GM10847 (cell line): ENCODE data around the gene SGK1.

Experiments
- POLR2A ChIP-seq: IDR thresholded peaks from 2 replicates; pipeline ENCODE4 v1.6.1; 2011; ENCODE audit not compliant: insufficient read length; ENCODE audit errors: extremely low read depth

The SGK1 gene

DNA sequence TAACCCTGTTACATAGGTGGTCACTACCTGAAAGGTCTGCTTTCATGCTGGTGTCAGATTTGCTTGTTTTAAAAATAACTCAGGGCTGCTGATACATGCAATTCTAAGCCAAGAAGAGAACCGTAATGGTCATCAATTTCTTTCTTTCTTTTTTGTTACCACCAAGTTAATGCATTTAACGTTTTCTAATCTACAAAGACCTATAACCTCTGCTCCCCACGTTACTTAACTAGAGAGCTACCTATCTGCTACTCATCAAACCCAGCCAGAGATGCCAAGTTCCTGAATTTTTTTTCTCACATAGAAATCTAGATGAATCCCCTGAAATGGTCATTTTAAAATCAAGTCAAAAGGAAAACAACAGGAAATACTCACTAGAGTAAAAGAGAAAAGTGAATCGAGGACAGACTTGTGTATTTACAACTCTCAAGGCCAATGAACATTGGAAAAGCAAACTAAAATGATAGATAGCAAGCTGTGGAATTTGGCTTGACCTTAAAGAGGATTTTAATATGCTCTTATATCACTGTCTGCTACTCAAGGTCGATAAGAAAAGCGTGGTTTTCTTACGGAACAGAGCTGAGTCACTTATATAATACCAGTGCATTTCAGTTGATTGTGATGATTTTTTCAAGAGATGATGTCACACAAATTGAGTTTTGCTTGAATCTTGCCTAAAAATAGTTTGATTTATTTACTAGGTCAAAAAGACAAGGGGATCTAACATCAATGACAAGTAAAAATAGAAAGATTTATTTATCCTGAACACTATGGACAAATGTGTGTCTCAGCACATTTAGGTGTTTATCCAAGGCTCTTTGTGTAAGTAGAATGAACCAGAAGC lies 67.9 kb downstream of the SGK1 start:
- no peak for TF ChIP-seq POLR2A

DNA sequence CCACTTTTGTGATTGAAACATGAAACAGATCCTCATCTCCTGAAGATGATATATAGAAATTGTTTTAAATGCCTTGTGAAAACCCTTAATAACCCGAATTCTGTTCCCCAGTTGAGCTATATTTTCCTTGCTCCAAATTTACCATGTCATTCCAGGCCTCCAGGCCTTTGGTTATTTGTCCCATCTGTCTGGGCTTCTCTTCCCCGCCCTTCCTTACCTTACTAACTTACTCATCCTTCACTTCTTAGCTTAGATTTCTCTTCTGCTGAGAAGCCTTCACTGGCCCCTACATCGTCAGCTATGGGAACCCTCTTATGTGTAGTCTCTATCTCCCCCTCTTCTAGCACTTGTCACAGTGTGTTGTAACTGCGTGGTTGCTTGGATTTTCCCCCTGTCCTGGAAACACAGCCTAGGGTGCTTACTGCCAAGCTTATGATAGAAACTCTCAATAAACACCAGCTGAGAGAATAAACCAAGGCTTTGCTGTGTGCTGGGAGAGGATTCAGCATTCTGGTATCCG lies 68.6 kb downstream of the SGK1 start:
- no peak for TF ChIP-seq POLR2A

DNA sequence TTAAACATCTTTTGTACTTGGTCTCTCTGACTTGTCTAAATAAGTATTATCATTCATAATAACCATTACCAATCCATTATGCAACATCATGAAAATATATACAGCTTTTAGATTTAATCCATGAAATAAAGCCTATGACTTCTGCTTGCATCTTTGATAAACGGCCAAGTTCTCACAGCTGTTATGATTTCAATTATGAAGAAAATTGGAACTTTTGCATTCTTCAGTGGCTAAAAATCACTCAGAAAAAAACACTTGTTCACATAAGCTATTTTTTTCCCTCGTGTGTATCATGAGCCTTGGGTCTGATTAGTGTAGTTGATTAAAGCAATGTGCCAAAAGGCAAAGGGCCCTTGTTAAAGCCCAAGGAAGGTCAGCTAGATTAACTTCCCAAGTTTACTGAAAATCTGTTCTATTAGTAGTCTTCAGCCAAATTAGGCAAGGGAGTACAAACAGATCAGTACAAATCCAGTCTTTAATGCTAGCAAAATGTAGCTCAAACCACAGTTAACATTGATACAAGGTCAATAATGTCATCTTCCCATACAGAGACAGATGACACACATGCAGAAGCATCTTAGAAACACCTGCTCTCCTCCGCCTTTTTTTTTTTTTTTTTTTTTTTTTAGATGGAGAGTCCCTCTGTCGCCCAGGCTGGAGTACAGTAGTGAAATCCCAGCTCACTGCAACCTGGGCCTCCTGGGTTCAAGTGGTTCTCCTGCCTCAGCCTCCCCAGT lies 69.9 kb downstream of the SGK1 start:
- no peak for TF ChIP-seq POLR2A

DNA sequence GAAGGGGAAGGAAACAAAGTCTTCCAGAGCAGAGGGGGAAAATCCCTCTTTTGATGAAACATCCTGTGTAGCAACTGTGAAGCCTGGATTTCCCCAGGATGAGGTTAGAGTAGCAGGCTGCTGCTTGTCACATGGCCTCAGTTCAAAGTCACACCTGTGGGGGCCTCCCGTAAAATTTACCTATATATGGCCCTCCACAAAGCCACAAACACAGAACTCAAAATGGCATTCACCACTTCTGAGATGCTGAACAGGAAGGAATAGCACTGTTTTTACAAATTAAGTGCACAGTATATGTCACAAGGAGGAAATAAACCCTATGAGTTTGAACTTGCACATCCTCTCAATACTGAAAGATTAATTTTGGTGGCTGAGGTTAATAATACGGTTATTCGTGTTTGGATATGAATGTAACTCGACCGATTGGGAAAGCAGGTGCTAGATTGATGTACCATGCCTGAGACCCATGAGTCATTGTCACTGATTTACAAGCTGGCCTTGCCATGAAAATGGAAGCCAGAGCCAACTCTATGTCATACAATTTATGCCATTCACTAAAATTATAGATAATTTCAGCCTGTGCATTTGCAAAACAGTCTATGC lies 70.6 kb downstream of the SGK1 start:
- no peak for TF ChIP-seq POLR2A

DNA sequence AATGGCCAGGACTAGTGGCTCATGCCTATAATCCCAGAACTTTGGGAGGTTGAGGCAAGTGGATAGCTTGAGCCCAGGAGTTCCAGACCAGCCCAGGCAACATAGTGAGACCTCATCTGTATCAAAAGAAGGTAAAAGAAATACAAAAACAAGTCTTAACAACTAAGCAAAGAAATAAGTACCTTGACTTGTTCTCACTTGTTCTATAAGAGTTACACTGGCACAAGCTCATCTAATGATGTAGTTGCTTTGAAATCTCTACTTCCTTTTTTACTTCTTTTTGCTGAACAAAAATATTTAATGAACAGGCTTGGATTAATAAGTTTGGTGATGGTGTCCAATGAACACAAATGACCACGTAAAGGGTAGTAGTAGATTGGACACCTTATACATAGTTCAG lies 72.2 kb downstream of the SGK1 start:
- no peak for TF ChIP-seq POLR2A

DNA sequence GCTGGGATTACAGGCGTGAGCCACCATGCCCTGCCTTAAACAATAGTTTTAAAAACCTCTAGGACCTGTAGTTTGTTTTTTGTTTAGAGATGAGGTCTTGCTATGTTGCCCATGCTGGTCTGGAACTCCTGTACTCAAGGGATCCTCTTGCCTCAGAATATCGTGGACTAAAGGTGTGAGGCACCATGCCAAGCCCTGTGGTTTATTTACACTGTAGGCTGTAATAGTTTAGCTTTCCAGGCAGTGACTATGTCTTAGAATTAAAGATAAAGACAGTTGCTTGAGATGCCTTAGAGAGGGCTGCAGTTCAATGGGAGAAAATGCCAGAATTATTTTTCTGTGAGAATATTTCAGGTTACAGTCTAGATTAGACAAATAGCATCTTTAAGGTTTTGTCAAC lies 72.9 kb downstream of the SGK1 start:
- TF ChIP-seq POLR2A, result no peak

DNA sequence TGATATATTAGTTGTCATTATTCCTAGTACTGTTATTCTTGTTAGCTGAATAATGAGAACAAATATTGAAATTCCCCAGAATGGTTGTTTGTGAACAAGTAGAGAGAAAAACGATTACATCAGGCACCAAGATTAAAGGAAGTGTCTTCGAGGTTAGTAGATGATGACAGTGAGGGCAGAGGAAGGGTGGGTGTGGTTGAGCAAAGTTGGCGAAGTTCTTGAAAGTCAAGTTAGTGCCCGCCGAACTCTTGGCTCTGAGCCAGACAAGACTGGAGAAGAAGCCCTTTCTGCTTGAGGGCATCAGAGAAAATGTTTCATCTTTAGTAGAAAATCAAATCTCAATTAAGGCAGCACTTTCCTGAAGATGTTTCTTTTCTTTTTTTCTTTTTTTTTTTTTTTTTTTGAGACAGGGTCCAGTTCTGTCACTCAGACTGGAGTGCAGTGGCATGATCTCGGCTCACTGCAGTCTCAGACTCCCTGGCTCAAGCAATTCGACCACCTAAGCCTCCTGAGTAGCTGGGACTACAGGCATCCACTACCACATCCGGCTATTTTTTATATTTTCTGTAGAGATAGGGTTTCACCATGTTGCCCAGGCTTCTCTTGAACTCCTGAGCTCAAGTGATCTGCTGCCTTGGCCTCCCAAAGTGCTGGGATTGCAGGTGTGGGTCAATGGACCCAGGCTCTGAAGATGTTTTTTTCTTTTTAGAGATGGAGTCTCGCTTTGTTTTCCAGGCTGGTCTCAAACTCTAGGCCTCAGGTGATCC lies 77.1 kb downstream of the SGK1 start:
- TF ChIP-seq POLR2A, result no peak

DNA sequence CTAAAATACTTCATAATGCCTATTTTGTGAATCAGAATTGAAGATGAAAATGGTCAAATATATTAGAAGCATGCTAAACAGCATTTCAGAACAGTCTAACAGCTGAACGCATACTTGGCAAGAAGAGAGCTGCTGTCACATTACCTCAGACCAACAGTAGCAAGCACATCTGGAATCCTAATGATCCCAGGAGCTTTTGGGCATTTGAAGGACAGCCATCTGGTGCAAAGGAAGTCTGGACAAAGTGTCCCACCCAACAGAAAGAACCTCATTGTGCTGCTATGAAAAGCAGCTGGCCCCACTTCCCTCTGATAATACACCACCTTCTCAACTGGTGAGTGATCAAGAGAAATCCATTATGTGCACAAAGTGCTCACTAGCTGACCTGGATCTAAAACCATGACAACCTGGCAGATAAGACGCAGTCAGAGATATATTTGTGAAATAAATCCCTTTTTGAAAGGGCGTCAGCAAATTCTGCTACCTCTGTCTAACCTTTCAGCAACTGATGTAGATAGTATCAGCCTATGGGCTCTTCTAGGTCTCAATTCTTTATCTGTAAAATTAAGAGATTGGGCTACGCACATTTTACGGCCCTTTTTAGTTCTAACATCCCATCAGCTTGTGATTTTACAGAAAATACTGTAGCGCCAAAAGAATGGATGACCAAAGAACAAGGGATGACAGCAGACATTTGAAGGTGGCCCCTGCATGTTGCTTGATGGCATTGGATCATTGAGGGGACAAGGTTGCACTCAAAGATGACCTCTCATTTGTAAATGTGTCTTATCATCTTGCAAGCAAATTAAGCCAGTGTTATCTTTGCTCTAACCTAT lies 78.7 kb downstream of the SGK1 start:
- TF ChIP-seq POLR2A, result no peak

DNA sequence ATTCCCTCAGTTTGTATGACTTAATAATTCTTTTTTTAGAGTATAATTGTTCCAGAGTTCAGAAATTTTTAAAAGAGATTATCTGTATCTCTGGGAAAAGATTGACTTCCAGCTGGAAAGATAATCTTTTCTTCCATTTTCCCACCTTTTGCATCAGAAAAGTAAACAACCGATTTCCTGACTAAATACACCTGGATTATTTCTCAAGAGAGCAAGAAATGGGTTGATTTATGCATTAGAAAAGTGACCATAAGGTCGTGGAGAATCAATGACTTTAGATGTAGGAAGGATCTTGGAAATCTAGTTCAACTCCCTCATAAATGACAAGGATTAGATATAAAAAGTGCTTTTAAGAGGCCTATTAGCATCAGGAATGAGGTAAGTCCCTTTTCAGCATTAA lies 79.9 kb downstream of the SGK1 start:
- TF ChIP-seq POLR2A, result no peak

DNA sequence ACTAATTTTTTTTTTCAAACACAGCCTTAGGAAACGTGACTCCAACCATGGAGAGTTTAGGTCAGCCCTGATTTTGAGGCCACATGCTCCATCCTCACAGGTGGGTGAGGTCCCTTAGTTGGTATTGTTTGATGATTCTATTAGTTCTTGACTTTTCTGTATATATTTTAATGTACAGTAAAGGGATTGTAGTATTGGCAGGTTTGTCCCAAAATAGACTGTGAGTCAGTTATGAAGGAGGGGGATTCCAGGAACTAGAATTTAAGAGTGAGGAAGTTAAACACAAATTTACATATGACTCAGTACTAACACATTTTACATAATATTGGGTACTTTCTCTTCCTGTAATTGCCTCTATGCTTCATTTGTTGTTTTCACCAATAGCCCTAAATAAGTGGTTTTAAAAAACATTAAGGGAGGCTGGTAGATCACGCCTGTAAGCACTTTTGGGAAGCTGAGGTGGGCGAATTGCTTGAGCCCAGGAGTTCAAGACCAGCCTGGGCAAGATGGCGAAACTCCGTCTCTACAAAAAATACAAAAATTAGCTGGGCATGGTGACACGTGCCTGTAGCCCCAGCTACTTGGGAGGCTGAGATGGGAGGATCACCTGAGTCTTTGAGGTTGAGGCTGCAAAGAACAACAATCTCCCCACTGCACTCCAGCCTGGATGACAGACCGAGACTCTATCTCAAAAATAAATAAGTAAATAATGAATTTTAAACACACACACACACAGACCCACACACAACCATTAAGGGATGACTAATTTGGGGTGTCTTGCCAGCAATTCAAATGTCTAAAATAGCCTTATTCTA lies 81.8 kb downstream of the SGK1 start:
- TF ChIP-seq POLR2A, result no peak

DNA sequence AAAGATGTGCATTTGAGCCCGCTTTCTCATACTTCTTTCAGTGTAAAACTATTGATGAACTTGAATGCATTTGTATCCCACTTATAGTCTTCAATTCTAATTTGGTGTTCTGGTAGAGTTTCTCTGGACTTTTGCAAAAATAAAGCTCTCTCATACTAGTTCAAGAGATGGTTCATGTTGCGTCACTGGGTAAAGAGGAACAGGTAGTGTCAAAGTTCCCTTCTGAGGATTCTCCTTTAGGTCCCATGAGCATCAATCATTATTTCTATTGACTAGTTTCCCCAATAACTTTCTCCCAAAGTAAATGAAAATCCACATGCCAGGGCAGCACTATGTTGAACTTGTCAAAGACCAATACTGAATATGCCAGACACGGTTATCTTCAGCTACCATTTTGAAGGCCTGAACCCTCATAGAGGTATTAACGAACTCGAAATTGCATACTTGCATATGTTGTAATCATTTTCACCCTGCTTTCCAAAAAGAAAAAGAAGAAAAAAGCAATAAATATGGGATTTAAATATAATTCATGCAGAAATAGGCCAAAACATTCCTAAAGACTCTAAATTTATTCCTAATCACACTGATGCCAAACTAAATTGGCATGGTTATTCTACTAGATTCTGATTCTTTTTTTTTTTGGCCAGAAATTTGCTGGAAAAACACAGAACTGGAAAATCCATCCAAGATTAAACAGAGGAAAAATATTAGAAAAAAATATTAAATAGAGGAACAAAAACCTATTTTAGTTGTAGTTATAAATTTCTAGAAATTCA lies 84.5 kb downstream of the SGK1 start:
- no peak for TF ChIP-seq POLR2A

DNA sequence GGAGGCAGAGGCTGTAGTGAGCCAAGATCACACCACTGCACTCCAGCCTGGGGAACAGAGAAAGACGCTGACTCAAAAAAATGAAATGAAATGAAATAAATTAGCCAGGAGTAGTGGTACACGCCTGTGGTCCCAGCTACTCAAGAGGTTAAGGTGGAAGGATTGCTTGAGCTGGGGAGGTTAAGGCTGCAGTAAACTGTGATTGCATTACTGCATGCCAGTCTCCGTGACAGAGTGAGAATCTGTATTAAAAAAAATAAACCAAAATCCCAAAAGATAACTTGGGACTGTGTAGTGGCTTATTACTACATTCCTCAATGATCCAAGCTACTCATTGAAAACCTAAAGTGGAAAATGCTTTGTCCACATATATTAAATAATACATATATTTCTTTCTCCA lies 87.0 kb downstream of the SGK1 start:
- TF ChIP-seq POLR2A, result no peak
